Middle frontal gyrus (tissue), 1 donor: ENCODE data around the gene ARMC9.
"Not testable (repeated sequence)": the region's sequence is repeated elsewhere in the genome, so short reads cannot be mapped to it uniquely, and the experiment has no call there.

Experiments
- DNase-seq: peaks from one replicate; pipeline ENCODE4 v3.0.0-alpha.2; 2015; ENCODE audit warnings: low spot score; ENCODE audit errors: extremely low spot score

ARMC9 gene

DNA sequence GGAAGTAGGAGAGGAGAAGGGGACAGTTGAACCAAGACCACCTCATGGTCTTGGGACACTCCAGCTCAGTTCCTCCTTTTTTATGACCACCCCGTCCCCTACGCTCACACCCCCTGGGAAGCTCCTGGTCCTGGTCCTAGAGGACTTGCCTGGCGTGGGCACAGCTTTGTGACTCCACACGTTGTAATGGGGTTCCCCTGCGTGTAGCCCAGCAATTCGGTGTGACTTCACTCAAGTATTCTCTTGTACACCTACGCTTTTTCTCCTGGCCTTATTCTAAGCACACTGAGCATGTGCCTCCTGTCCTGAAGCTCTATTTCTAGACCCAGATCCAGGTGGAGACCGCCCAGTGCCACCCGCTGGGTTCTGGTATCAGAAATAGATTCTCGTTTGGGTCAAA lies 161.0 kb downstream of the ARMC9 start:
- no peak for DNase-seq

DNA sequence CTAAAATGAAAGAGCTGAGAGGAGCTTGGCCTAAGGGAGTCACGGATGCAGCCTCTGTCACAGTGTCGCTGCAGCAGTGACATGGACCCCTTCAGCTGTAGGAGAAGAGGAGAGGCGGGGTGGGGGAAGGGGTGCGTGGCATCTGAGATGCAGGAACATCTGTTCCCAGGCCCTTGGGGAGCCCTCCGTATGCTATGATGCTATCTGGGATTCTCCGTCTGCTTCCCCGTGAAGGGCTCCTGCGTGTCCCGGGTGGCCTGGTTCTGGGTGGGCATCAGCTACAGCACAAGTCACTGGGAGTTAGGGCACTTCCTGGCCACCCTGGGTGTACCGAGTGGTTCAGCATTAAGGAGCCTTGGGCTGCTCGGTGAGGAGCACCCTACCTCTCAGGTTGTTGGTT lies 161.5 kb downstream of the ARMC9 start:
- DNase-seq = no peak

DNA sequence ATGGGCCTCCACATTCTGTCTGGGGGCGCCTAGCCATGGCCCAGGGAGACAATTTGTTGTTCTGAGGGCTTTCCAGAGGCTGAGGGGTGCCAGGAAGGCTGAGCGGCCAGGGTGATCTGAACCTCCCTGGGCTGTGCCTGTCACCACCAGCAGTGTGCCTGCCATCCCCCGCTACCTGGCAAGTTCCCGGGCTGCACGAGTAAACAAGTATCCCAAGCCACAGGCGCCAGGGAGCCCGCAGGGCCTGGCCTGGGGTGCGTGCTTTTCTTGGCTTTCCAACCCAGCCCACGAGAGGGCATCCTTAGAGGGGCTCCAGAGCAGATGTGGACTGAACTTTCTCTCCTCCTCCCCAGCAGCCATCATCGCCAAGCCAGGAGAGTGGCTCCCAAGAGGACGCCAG lies 162.0 kb downstream of the ARMC9 start:
- no peak for DNase-seq

DNA sequence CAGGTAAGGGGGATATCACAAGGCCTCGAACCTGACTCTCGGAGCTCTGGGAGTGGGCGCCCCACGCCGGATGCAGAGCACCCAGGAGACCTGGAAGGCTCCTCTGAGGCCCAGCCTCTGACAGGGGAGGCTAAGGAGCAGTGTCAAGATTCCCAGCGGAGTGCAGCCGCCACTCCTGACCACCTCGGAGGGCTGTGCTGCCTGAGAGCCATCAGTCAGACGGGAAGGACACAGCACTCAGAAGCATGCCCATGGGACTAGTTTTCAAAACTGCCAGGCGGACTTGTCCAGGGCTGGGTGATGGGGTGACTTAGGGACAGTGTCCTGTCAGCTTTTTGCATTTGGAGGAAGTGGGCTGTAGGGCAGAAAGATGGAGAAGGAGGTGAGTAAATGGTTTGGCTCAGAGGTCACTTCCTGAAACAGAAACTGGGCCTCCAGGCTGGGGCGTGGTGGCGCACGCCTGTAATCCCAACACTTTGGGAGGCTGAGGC lies 162.5 kb downstream of the ARMC9 start:
- no peak for DNase-seq

DNA sequence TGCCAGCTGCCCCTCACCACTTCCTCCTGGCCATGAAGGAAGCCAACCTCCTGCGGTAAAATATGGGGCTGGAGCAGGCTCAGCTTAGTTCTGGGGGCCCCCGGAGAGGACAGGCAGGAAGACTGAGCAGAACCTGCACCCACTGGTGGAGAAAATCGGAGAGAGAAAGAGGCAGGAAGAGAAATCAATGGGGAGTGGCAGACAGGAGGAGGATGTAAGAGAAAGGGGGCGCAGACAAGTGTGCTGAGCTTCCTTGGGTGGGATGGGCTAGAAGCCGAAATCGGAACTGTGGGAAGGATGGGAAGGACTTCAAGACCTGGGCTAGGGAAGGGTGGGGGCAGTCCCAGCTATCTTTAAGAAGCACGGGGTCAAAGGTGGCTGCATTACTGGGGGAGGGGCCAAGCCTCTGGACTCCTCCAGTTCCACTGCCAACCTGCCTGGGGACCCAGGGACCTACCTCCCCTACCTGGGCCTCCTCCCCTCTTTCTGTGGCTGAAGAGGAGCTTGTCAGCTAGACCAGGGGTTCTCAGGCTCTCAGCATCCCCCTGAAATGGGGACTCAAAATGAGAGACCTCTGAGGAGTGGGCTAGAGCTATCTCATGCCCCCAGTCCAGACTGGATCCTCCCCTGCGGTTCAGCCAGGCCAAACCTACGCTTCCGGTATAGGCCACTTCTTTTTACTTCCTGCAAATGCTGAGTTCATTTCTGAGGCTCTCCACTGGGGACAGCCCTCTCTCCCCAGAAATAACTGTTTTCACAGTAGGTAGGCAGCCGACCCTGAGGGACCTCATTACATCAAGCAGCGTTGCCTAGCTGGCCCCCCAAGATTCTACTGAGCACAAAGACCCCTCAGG lies 163.5 kb downstream of the ARMC9 start:
- no peak for DNase-seq

DNA sequence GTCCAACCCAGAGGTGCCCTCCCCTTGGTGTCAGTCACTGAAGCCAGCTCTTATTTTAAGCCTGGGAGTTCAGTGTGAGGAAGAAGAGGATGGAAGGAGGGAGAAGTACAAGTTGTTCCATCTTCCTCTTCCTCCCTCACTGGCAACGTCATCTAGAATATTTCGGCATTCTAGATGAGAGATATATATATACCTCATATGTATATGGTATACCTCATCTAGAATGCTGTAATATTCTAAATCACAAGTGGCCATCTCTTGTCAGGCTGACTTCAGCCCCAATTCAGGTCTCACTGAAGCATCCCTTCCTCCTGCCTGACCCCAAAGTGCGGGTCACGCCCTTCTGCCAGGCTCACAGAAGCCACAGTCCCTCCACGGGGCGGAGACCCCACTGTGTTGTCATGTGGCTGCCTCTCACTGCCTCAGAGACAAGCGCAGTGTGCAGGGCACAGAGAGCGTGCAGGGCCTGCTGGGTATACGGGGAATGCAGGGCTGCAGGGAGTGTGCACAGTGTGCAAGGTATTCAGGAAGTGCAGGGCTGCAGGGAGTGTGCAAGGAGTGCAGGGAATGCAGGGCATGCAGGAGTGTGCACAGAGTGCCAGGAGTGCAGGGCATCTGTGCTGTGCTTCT lies 164.2 kb downstream of the ARMC9 start:
- no peak for DNase-seq

DNA sequence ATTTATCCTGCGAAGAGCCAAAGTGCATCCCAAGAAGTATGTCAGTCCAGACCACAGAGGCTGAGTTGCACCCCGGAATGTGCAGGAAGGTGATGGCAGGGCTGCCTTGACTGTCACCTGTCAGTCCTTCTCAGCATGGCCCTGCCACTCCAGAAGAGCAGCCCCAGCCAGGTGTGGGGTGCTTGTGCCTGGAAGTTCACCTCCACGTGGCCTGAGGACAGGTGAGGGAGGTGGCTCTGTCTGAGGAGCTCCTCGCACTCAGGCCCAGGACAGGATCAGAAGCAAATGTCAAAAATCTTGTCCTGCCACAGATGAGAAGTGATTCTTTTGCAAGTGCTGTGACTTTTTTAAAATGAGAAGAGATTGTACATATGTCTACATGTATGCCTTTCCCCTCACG lies 165.6 kb downstream of the ARMC9 start:
- no peak for DNase-seq

DNA sequence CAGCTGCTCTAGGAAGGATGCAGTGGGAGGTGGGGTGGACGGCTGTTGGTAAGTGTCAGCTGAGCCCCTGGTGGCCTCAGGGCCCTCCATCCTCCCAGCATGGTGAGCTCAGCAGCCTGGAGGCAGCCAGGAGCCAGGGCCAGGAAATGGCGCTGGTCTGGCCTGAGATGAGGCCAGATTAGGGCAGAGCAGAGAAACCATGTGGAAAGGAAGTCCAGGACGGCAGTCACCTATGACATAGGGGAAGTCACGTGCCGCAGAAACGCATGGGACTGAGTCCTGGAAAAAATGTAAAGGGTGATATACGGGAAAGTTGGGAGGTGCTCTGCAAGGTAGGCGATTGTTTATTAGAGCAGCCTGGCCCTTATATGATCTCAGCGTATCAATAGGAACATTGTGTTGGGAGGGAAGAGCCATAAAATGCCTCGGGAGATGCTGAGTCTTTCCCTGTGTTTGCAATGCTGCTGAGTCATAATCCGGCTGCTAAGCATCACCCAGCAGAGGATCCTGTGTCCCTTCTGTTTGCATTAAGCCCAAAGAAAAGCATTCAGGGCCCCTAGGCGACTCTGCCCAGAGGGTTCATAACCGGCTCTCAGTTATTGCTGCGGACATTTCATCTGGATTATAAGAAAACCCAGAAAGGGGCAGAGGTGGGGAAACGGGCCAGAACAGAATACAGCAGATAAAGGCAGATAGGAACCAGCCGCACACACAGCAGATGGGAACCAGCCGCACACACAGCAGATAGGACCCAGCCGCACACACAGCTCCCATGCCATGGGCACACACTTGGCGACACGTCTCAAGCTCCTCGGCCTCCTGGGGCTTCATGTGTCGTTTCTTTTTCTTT lies 166.8 kb downstream of the ARMC9 start:
- peak; percentile 32 for DNase-seq

DNA sequence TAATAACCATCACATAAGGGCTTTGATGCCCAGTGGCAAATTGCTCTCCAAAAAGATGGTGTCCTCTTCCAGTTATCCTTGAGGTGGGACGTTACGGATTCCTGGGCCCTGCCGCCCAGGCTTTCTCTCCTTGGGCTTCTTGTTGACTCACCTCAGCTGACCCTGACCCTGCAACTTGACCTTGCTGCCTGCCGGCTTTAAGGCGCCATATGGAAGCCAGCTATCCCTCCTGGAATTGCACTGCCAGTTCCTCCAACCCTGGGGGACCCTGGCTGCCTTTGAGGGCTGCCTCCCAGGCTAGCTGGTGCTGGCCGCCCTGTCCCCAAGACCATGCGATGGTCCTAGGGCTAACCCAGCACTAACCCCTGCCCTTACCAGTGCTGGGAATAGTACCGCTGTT lies 168.7 kb downstream of the ARMC9 start:
- no peak for DNase-seq

DNA sequence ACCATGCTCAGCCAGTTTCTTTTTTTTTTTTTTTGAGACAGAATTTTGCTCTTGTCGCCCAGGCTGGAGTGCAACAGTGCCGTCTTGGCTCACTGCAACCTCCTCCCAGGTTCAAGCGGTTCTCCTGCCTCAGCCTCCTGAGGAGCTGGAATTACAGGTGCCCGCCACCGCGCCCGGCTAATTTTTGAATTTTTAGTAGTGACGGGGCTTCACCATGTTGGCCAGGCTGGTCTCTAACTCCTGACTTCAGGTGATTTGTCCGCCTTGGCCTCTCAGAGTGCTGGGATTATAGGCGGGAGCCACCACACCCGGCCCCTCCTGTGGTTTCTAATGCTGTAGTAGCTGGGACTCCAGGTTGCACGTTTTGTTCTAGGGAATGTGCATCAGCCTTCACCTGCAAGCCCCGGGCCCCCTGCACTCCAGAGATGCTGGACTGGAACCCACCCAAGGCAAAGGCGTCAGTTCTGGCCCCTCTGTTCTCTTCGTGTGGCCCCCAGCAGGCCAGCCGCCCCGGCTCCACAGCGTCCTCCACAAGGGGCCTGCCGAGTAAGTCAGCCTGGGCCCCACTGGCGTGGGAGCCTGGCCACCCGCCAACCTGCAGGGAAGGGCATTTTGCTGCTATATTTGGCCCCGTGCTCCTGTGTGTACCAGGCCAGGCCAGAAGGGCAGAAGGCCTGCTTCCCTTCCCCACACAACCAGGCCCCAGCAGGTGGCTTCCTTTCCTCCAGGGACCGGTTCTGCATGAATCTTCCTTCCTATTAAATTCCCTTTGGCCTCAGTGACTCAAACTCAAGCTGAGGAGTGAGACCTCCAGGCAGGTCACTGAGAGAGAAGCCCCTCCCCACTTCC lies 171.4 kb downstream of the ARMC9 start:
- no peak for DNase-seq

DNA sequence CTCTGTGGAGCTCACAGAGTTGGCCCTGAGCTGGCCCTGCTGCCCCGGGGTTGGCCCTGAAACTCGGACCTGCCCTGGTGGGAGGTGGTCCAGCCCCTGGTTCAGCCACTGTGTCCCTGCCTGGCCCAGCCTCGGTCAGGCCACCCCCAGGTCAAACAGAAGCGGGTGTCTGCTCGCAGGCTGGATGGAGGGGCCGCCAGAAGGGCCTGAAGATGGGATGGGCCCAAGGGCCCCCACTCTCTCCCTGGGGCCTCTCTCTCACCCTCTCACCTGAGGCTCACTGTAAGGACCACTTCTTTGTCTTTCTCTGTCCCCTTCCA lies 172.0 kb downstream of the ARMC9 start:
- DNase-seq = no peak

DNA sequence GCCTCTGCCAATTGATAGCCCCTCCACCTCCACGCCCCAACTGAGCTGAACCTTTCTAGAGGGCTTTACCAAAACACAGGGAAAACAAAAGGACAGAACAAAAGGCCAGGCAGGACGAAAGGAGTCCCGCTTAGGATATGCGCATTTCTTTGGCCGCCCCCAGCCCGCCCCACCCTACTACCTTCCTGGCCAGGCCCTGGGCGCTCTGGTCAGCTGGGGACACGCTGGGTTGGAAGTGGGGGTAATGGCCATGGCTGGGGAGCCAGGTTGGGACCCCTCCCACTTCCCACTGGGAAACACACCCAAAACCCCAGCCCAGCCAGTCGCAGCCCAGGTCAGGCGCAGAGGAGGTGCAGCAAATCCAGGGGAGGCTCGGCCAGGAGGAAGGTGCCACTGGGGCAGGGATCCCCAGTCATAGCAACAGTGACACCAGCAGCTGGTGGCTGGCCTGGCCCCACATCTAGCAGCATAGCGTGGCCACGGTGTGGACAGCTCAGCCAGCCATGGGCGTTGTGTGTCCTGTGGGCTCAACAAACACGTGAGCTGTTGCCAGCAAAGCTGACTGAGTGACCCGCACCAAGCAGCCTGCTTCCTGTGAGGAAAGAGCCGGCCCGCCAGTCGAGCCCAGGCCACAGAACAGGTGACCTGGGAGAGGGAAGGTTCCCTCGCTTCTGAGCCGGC lies 172.5 kb downstream of the ARMC9 start:
- no peak for DNase-seq

DNA sequence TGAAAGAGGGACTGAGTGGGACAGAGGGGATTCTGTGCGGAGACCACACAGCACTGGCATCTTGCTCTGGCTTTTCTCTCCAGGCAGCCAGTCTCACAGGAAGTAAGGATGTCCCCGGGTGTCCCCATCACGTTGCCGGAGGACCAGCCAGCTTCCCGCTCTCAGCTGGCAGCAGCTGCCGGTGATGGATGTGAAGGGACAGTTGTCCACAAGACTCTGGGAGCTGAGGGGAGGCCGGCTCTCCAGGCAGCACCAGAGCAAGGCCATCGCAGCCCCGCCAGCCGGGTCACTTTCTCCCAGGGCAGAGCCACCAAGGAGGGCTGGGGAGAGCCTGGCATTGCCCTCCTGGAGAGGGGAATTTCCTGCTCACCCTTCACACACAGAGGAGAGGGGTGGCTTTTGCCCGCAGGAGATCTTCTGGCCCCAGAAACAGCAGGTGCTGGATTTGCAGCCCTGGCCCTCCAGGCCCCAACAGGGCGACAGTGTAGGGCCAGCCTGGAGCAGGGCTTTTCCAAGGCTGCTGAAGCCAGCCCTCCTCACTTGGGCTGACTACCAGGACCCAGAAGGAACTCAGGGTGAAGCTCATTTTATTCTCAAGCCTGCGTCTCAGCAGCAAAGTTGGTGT lies 173.1 kb downstream of the ARMC9 start:
- DNase-seq = no peak

DNA sequence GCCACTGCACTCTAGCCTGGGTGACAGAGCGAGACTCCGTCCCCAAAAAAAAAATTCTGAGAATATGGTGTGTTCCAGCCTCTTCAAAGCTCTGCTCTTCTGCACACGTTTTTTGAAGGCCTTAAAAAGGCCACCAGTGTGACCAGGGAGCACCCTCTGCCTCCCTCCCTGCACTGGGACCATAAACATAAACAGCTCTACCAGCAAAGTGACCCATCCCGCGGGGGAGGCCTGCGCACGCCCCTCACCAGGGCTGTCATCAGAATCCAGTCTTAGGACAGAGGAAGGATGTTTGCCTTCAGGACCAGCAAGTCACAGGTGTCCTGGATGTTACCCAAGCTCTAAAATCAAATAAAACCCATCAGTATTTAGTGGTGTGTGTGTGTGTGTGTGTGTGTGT lies 173.9 kb downstream of the ARMC9 start:
- no peak for DNase-seq

DNA sequence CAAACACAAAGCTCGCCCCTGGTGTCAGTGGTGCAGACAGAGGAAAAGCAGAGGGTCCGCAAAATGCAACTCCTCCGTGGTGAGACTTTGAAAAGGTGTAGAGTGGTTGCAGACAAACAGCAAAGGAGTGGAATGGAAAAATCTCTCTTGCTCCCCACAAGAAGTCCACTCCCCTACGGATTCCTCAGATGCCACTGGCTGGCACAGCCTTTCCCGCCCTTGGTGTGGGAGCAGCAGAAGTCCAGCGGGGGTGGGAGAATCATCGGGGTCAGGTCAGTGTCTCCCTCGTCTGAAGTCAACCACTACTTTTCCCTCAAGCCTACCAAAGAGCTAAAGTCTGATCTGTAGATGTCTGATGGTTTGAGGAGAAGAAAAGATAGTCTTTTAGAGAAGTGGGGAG lies 174.8 kb downstream of the ARMC9 start:
- DNase-seq = no peak

DNA sequence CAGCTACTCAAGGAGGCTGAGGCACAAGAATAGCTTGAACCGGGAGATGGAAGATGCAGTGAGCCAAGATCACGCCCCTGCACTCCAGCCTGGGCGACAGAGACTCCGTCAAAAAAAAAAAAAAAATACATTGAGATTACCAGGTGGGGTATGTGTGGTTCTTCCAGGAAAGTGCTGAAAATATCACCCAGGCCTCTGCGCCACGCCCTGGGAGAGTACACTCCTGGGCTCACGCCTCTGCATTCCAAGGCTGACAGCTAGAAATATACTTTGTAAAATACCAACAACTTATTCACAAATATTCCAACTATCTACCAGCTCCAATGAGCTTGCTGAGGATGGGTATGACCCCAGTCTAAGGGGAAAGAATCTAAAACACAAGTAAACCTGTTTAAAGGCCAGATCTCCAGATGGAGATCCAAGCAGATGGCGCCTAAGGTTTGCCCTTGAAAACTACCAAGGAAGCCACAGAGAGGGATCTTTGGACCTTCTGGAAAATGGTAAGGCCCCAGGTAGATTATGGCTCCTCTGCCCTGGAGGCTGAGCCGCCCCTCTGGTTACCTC lies 175.4 kb downstream of the ARMC9 start:
- DNase-seq = no peak

DNA sequence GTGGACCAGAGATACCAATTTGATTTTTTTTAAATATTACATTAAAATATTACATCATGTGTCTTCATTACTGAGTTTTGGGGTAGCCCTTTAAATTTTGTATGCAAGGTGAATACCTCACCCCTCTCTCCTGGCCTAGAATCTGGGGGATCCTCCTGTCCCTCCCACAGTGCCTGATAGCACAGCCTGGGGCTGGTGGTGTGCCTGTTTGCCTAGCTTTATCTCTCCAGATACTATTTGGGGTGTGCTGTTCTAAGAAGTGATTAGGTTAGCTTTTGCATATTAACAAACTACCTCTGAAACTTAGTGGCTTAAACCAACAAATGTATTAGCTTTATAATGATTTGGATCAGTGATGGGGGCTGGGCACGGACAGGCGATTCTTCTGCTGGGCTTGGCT lies 176.3 kb downstream of the ARMC9 start:
- DNase-seq = no peak

DNA sequence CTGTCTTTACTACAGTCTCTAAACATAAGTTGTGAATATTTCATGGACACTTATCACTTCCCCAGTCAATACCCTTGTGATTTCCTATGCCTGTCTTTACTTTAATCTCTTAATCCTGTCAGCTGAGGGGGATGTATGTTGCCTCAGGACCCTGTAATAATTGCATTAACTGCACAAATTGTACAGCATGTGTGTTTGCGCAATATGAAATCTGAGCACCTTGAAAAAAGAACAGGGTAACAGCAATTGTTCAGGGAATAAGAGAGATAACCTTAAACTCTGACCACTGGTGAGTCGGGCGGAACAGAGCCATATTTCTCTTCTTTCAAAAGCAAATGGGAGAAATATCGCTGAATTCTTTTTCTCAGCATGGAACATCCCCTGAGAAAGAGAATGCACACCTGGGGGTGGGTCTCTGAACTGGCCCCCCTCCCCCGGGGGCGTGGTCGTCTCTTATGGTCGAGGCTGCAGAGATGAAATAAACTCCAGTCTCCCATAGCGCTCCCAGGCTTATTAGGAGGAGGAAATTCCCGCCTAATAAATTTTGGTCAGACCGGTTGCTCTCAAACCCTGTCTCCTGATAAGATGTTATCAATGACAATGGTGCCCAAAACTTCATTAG lies 177.7 kb downstream of the ARMC9 start:
- not testable (repeated sequence) for DNase-seq

DNA sequence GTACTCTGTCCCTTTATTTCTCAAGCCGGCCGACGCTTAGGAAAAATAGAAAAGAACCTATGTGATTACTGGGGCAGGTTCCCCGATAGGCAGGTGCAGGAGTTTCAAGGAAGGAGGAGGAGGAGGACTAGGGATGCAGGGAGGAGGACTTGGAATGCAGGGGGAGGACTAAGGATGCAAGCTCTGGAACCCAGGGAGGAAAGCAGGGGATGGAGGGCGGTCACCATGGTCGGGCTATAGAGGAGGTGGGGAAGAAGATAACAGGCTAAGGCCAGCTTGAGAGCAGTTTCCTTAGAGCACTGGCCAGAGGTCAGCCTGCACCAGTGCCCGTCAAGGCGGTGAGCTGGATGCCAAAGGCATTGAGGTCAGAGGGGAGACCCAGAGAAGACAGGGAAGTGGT lies 178.4 kb downstream of the ARMC9 start:
- no peak for DNase-seq
